Vagina (tissue), 2 donors: ENCODE results near the gene TSTD2. TPM values are rescaled to one million over a fixed set of nuclear protein-coding genes. Genes with fewer than 3 reads are reported as not detected.

Experiments used
- DNase-seq, 2 donors: peaks; one replicate each; pipeline ENCODE4 v3.0.0-alpha.2; 2017; ENCODE audit errors: extremely low spot score in 2 of 2
- H3K27ac ChIP-seq: fragments of 200-600 bp; sonication (generic); one replicate; pipeline ENCODE4 v1.5.1; 2019
- H3K27me3 ChIP-seq: fragments of 200-600 bp; sonication (generic); one replicate; pipeline ENCODE4 v1.5.1; 2019
- H3K36me3 ChIP-seq, 2 donors: fragments of 200-600 bp; sonication (generic); one replicate each; pipeline ENCODE4 v1.5.1; 2017 to 2019
- H3K4me1 ChIP-seq: fragments of 200-600 bp; sonication (generic); one replicate; pipeline ENCODE4 v1.5.1; 2019
- H3K4me3 ChIP-seq, 2 donors: fragments of 200-600 bp; sonication (generic); 1 replicate in 1 of 2; 2 replicates in 1 of 2; pipeline ENCODE4 v1.5.1; 2016 to 2019
- H3K9me3 ChIP-seq: fragments of 200-600 bp; sonication (generic); one replicate; pipeline ENCODE4 v1.5.1; 2019
- CTCF ChIP-seq, 3 experiments: fragments of 450-650 bp in 2 of 3; fragments of 200-600 bp in 1 of 3; sonication (generic) in 1 of 3; IDR thresholded peaks; one replicate each; pipeline ENCODE4 v1.5.1; 2017 to 2019; ENCODE audit warnings: antibody characterized with exemption in 3 of 3, mild to moderate bottlenecking in 2 of 3, moderate library complexity in 2 of 3
- POLR2A ChIP-seq, 2 donors: fragments of 450-650 bp; IDR thresholded peaks; one replicate each; pipeline ENCODE4 v1.6.1; 2017; ENCODE audit warnings: antibody characterized with exemption in 2 of 2, mild to moderate bottlenecking in 2 of 2, moderate library complexity in 2 of 2
- POLR2AphosphoS5 ChIP-seq, 2 donors: sonication (generic); formaldehyde crosslinking; IDR thresholded peaks; one replicate each; pipeline ENCODE4 v1.9.0; 2017; ENCODE audit warnings: antibody characterized with exemption in 2 of 2, mild to moderate bottlenecking in 2 of 2, low read depth in 1 of 2; ENCODE audit not compliant: insufficient read depth in 1 of 2
- intact Hi-C: fragments of 100-400 bp; cut with DNase I; formaldehyde crosslinking; loops from one replicate; pipeline ENCODE4 v1.15.1; 2023
- total RNA-seq: library from RNA; depleted of rRNA; stranded (reverse); fragments of >200 nt; gene quantifications from one replicate; pipeline ENCODE4 v1.2.3, GENCODE V29; 2016

Gene TSTD2
- total RNA-seq = 18.2 TPM

GRCh38 chr9:97632985-97633858 lies at the start of gene TSTD2, which contains the start of gene NCBP1:
Gene TSTD2 (minus strand): TSS chr9:97633368. CDS start chr9:97627562, 5,806 bp downstream.
Gene NCBP1 (plus strand): TSS chr9:97633821. CDS start chr9:97633882, 61 bp downstream.
- peak in 1 of 2 donors; percentile 98 for DNase-seq
- no peaks in the 10 kb centered on the region for H3K27me3 ChIP-seq
- H3K27ac ChIP-seq = peak within 1 kb of the TSS; percentile 98
- no peaks in the 10 kb centered on the region for H3K9me3 ChIP-seq
- H3K4me1 ChIP-seq = peaks cover 62% of the 10 kb centered on the region
- no peaks in the 10 kb centered on the region for H3K36me3 ChIP-seq
- intact Hi-C loops = no loop called here
- H3K4me3 ChIP-seq = peak within 1 kb of the TSS; percentile 92 to 93
- peak; percentile 93 for TF ChIP-seq POLR2AphosphoS5 (IDR thresholded peaks at IDR 0.05; ENCODE audit: insufficient read depth in 1 of 2, low read depth in 1 of 2)
- peak in 1 of 2 donors; percentile 71 for TF ChIP-seq POLR2A (IDR thresholded peaks at IDR 0.05)
- TF ChIP-seq CTCF (IDR thresholded peaks at IDR 0.05) = no peak

- no peaks in the 10 kb centered on the region for H3K27me3 ChIP-seq
- H3K4me3 ChIP-seq = no peak overlapping the region
- intact Hi-C loops = no loop called here
- DNase-seq = no peak
- no peaks in the 10 kb centered on the region for H3K4me1 ChIP-seq
- peaks cover 0 to 49% of the 10 kb centered on the region in 2 donors for H3K36me3 ChIP-seq
- H3K27ac ChIP-seq = no peak overlapping the region
- no peak for TF ChIP-seq CTCF (IDR thresholded peaks at IDR 0.05)
- TF ChIP-seq POLR2A (IDR thresholded peaks at IDR 0.05) = no peak
- no peak for TF ChIP-seq POLR2AphosphoS5 (IDR thresholded peaks at IDR 0.05; ENCODE audit: insufficient read depth in 1 of 2, low read depth in 1 of 2)
- H3K9me3 ChIP-seq = no peaks in the 10 kb centered on the region
Observed at GRCh38 chr9:97682242-97682641, 49.1 kb upstream of the TSTD2 start.

GRCh38 chr9:97675655-97676054 lies 42.5 kb upstream of the TSTD2 start:
- Histone ChIP-seq H3K27me3 (no peaks in the 10 kb centered on the region), H3K4me3 (no peak overlapping the region), H3K4me1 (no peaks in the 10 kb centered on the region), H3K9me3 (no peaks in the 10 kb centered on the region), H3K36me3 (peaks cover 0 to 67% of the 10 kb centered on the region in 2 donors), H3K27ac (no peak overlapping the region)
- TF ChIP-seq POLR2AphosphoS5 (IDR thresholded peaks at IDR 0.05; ENCODE audit: insufficient read depth in 1 of 2, low read depth in 1 of 2) (no peak), CTCF (IDR thresholded peaks at IDR 0.05) (no peak), POLR2A (IDR thresholded peaks at IDR 0.05) (no peak)
- intact Hi-C loops = no loop called here
- DNase-seq = no peak

GRCh38 chr9:97673922-97674321 lies 40.8 kb upstream of the TSTD2 start:
- Histone ChIP-seq H3K9me3 (no peaks in the 10 kb centered on the region), H3K4me1 (no peaks in the 10 kb centered on the region), H3K36me3 (peaks cover 0 to 76% of the 10 kb centered on the region in 2 donors), H3K4me3 (no peak overlapping the region), H3K27ac (no peak overlapping the region), H3K27me3 (no peaks in the 10 kb centered on the region)
- intact Hi-C loops = no loop called here
- no peak for TF ChIP-seq CTCF (IDR thresholded peaks at IDR 0.05)
- no peak for TF ChIP-seq POLR2AphosphoS5 (IDR thresholded peaks at IDR 0.05; ENCODE audit: insufficient read depth in 1 of 2, low read depth in 1 of 2)
- no peak for TF ChIP-seq POLR2A (IDR thresholded peaks at IDR 0.05)
- no peak for DNase-seq

- no peak overlapping the region for H3K4me3 ChIP-seq
- TF ChIP-seq POLR2A (IDR thresholded peaks at IDR 0.05) (no peak), CTCF (IDR thresholded peaks at IDR 0.05) (no peak), POLR2AphosphoS5 (IDR thresholded peaks at IDR 0.05; ENCODE audit: insufficient read depth in 1 of 2, low read depth in 1 of 2) (no peak)
- no peak overlapping the region for H3K27ac ChIP-seq
- no peaks in the 10 kb centered on the region for H3K9me3 ChIP-seq
- H3K27me3 ChIP-seq = no peaks in the 10 kb centered on the region
- intact Hi-C loops = no loop called here
- peaks cover 0 to 82% of the 10 kb centered on the region in 2 donors for H3K36me3 ChIP-seq
- H3K4me1 ChIP-seq = no peaks in the 10 kb centered on the region
- no peak for DNase-seq
Observed at GRCh38 chr9:97672403-97672802, 39.2 kb upstream of the TSTD2 start.
